ENCODE data around the gene KCNN4. TPM values are rescaled to one million over a fixed set of nuclear protein-coding genes. Genes with fewer than 3 reads are reported as not detected.

Gene KCNN4
- total RNA-seq, 3 donors from 2014 or later (not counting 1 experiment from before 2014, with no cell fraction given), result 0.72 to 7.1 (median 1.4) TPM

GRCh38 chr19:43748685-43749084, 32.1 kb downstream of the KCNN4 start:
- no peaks in the 10 kb centered on the region for H3K9me3 Mint-ChIP-seq
- no peak for ATAC-seq
- Histone ChIP-seq H3K36me3 (ENCODE audit: control insufficient read depth, insufficient read depth, low read length) (peaks cover 60% of the 10 kb centered on the region), H3K4me3 (ENCODE audit: low read length) (no peak overlapping the region), H3K9me3 (ENCODE audit: control insufficient read depth, insufficient read depth, low read length) (no peaks in the 10 kb centered on the region), H3K27ac (ENCODE audit: low read length) (no peak overlapping the region), H3K27me3 (ENCODE audit: control insufficient read depth, insufficient read depth, low read length) (no peaks in the 10 kb centered on the region), H3K4me1 (ENCODE audit: control insufficient read depth, insufficient read depth, low read length) (peaks cover 13% of the 10 kb centered on the region)
- H3K4me1 Mint-ChIP-seq, result peaks cover 14 to 27% of the 10 kb centered on the region in 2 donors
- no peaks in the 10 kb centered on the region for H3K27me3 Mint-ChIP-seq (ENCODE audit: low read depth in 2 of 2)
- intact Hi-C loops (cut with micrococcal nuclease), result no loop called here
- WGBS (ENCODE audit: insufficient coverage), result 87% methylated on average over 4 of the region's 4 CpGs
- H3K27ac Mint-ChIP-seq, result peak overlapping the region in 1 of 2 donors; percentile 19
- no peak for DNase-seq
- peaks cover 7% of the 10 kb centered on the region for H3K36me3 Mint-ChIP-seq
- no peak overlapping the region for H3K4me3 Mint-ChIP-seq
- no peak for TF ChIP-seq CTCF (IDR thresholded peaks at IDR 0.05)

- no peaks in the 10 kb centered on the region for H3K27me3 Mint-ChIP-seq (ENCODE audit: low read depth in 2 of 2)
- no peak for TF ChIP-seq CTCF (IDR thresholded peaks at IDR 0.05)
- Histone ChIP-seq H3K27me3 (ENCODE audit: control insufficient read depth, insufficient read depth, low read length) (no peaks in the 10 kb centered on the region), H3K36me3 (ENCODE audit: control insufficient read depth, insufficient read depth, low read length) (peaks cover 62% of the 10 kb centered on the region), H3K4me3 (ENCODE audit: low read length) (no peak overlapping the region), H3K4me1 (ENCODE audit: control insufficient read depth, insufficient read depth, low read length) (peaks cover 8% of the 10 kb centered on the region), H3K27ac (ENCODE audit: low read length) (no peak overlapping the region), H3K9me3 (ENCODE audit: control insufficient read depth, insufficient read depth, low read length) (no peaks in the 10 kb centered on the region)
- H3K4me1 Mint-ChIP-seq, result peaks cover 14 to 27% of the 10 kb centered on the region in 2 donors
- 89% methylated on average over 1 of the region's 4 CpGs for WGBS (ENCODE audit: insufficient coverage)
- no peak overlapping the region for H3K4me3 Mint-ChIP-seq
- intact Hi-C loops (cut with micrococcal nuclease), result no loop called here
- peak overlapping the region in 1 of 2 donors; percentile 19 for H3K27ac Mint-ChIP-seq
- no peaks in the 10 kb centered on the region for H3K9me3 Mint-ChIP-seq
- H3K36me3 Mint-ChIP-seq, result peaks cover 7% of the 10 kb centered on the region
- DNase-seq (no peak), ATAC-seq (no peak)
Measured at GRCh38 chr19:43748205-43748594, 32.6 kb downstream of the KCNN4 start.

- Histone ChIP-seq H3K4me1 (ENCODE audit: control insufficient read depth, insufficient read depth, low read length) (peaks cover 4% of the 10 kb centered on the region), H3K27me3 (ENCODE audit: control insufficient read depth, insufficient read depth, low read length) (no peaks in the 10 kb centered on the region), H3K4me3 (ENCODE audit: low read length) (no peak overlapping the region), H3K9me3 (ENCODE audit: control insufficient read depth, insufficient read depth, low read length) (no peaks in the 10 kb centered on the region), H3K36me3 (ENCODE audit: control insufficient read depth, insufficient read depth, low read length) (peaks cover 66% of the 10 kb centered on the region), H3K27ac (ENCODE audit: low read length) (no peak overlapping the region)
- Mint-ChIP-seq H3K9me3 (no peaks in the 10 kb centered on the region), H3K36me3 (peaks cover 7% of the 10 kb centered on the region), H3K4me1 (peaks cover 14 to 23% of the 10 kb centered on the region in 2 donors), H3K27me3 (ENCODE audit: low read depth in 2 of 2) (no peaks in the 10 kb centered on the region), H3K27ac (no peak overlapping the region), H3K4me3 (no peak overlapping the region)
- ATAC-seq (no peak), DNase-seq (peak in 1 of 2 donors; percentile 58)
- TF ChIP-seq CTCF (IDR thresholded peaks at IDR 0.05), result no peak
- intact Hi-C loops (cut with micrococcal nuclease), result no loop called here
- 95% methylated on average over 9 of the region's 16 CpGs for WGBS (ENCODE audit: insufficient coverage)
Measured at GRCh38 chr19:43747557-43748204, 33.1 kb downstream of the KCNN4 start.

GRCh38 chr19:43743059-43743458, 37.7 kb downstream of the KCNN4 start:
- H3K27ac ChIP-seq (ENCODE audit: low read length), result no peak overlapping the region
- WGBS (ENCODE audit: insufficient coverage), result 100% methylated on average over 3 of the region's 3 CpGs
- no peak overlapping the region for H3K27ac Mint-ChIP-seq
- H3K27me3 ChIP-seq (ENCODE audit: control insufficient read depth, insufficient read depth, low read length), result no peaks in the 10 kb centered on the region
- intact Hi-C loops (cut with micrococcal nuclease), result no loop called here
- H3K9me3 ChIP-seq (ENCODE audit: control insufficient read depth, insufficient read depth, low read length), result no peaks in the 10 kb centered on the region
- no peak overlapping the region for H3K4me3 Mint-ChIP-seq
- DNase-seq, result no peak
- ATAC-seq, result no peak
- H3K36me3 Mint-ChIP-seq, result peaks cover 7% of the 10 kb centered on the region
- TF ChIP-seq CTCF (IDR thresholded peaks at IDR 0.05), result no peak
- peaks cover 84% of the 10 kb centered on the region for H3K36me3 ChIP-seq (ENCODE audit: control insufficient read depth, insufficient read depth, low read length)
- no peaks in the 10 kb centered on the region for H3K27me3 Mint-ChIP-seq (ENCODE audit: low read depth in 2 of 2)
- peaks cover 4% of the 10 kb centered on the region for H3K4me1 ChIP-seq (ENCODE audit: control insufficient read depth, insufficient read depth, low read length)
- peaks cover 7 to 12% of the 10 kb centered on the region in 2 donors for H3K4me1 Mint-ChIP-seq
- no peak overlapping the region for H3K4me3 ChIP-seq (ENCODE audit: low read length)
- no peaks in the 10 kb centered on the region for H3K9me3 Mint-ChIP-seq
